ENCODE results near the gene MGLL. TPM values are rescaled to one million over a fixed set of nuclear protein-coding genes. Genes with fewer than 3 reads are reported as not detected.

MGLL gene
- total RNA-seq, 2 experiments from 2014 or later, result 3.4 to 5.0 TPM

GRCh38 chr3:127692501-127693335 lies 129.6 kb downstream of the MGLL start:
- H3K27ac Mint-ChIP-seq, result no peak overlapping the region
- H3K36me3 Mint-ChIP-seq, result no peaks in the 10 kb centered on the region
- no peak for ATAC-seq

GRCh38 chr3:127691974-127692373 lies 130.3 kb downstream of the MGLL start:
- Mint-ChIP-seq H3K4me3 (no peak overlapping the region), H3K4me1 (peaks cover 4% of the 10 kb centered on the region), H3K36me3 (no peaks in the 10 kb centered on the region), H3K27ac (no peak overlapping the region), H3K9me3 (ENCODE audit: low read depth) (no peaks in the 10 kb centered on the region), H3K27me3 (no peaks in the 10 kb centered on the region)
- CTCF ChIA-PET, result no interaction called here
- ATAC-seq, result no peak
- no peak for DNase-seq

More at GRCh38 chr3:127692501-127693335, 129.6 kb downstream of the MGLL start:
- Mint-ChIP-seq H3K4me1 (peaks cover 8% of the 10 kb centered on the region), H3K9me3 (ENCODE audit: low read depth) (no peaks in the 10 kb centered on the region), H3K4me3 (no peak overlapping the region), H3K27me3 (no peaks in the 10 kb centered on the region)
- CTCF ChIA-PET, result no interaction called here
- DNase-seq, result no peak

- no peaks in the 10 kb centered on the region for H3K4me1 Mint-ChIP-seq
- H3K9me3 Mint-ChIP-seq (ENCODE audit: low read depth), result no peaks in the 10 kb centered on the region
- no peaks in the 10 kb centered on the region for H3K27me3 Mint-ChIP-seq
- no peak overlapping the region for H3K27ac Mint-ChIP-seq
- H3K36me3 Mint-ChIP-seq, result no peaks in the 10 kb centered on the region
- no peak for DNase-seq
- no peak for ATAC-seq
- H3K4me3 Mint-ChIP-seq, result no peak overlapping the region
- CTCF ChIA-PET, result interaction anchor here (1.0 to 1.2 kb wide), 3 partner anchors 42 to 140 kb away, joined by 3 to 5 read pairs (median 4); partner anchors contain the start of gene MCM2
Observed at GRCh38 chr3:127691489-127691888, 130.8 kb downstream of the MGLL start.

- no peaks in the 10 kb centered on the region for H3K9me3 Mint-ChIP-seq (ENCODE audit: low read depth)
- H3K36me3 Mint-ChIP-seq, result no peaks in the 10 kb centered on the region
- DNase-seq (no peak), ATAC-seq (peak; percentile 52)
- CTCF ChIA-PET, result interaction anchor here (1.0 to 1.2 kb wide), 3 partner anchors 42 to 141 kb away, joined by 3 to 5 read pairs (median 4); partner anchors contain the start of gene MCM2
- H3K27ac Mint-ChIP-seq, result no peak overlapping the region
- H3K27me3 Mint-ChIP-seq, result no peaks in the 10 kb centered on the region
- H3K4me3 Mint-ChIP-seq, result no peak overlapping the region
- H3K4me1 Mint-ChIP-seq, result no peaks in the 10 kb centered on the region
Observed at GRCh38 chr3:127690823-127691452, 131.4 kb downstream of the MGLL start.

GRCh38 chr3:127690106-127690505 lies 132.2 kb downstream of the MGLL start:
- CTCF ChIA-PET, result no interaction called here
- H3K27me3 Mint-ChIP-seq, result no peaks in the 10 kb centered on the region

GRCh38 chr3:127689266-127689860 lies 133.0 kb downstream of the MGLL start:
- Mint-ChIP-seq H3K36me3 (no peaks in the 10 kb centered on the region), H3K4me3 (no peak overlapping the region), H3K27ac (no peak overlapping the region), H3K9me3 (ENCODE audit: low read depth) (no peaks in the 10 kb centered on the region), H3K27me3 (no peaks in the 10 kb centered on the region), H3K4me1 (no peaks in the 10 kb centered on the region)
- CTCF ChIA-PET, result interaction anchor here (0.9 to 1.5 kb wide), 2 partner anchors 38 to 143 kb away, joined by 3 to 4 read pairs; no protein-coding TSS in a partner anchor
- no peak for DNase-seq
- ATAC-seq, result no peak

More at GRCh38 chr3:127690106-127690505, 132.2 kb downstream of the MGLL start:
- Mint-ChIP-seq H3K9me3 (ENCODE audit: low read depth) (no peaks in the 10 kb centered on the region), H3K36me3 (no peaks in the 10 kb centered on the region), H3K27ac (no peak overlapping the region), H3K4me1 (no peaks in the 10 kb centered on the region), H3K4me3 (no peak overlapping the region)
- DNase-seq, result no peak
- no peak for ATAC-seq

- ATAC-seq (no peak), DNase-seq (no peak)
- H3K36me3 Mint-ChIP-seq, result no peaks in the 10 kb centered on the region
Observed at GRCh38 chr3:127688416-127689265, 133.7 kb downstream of the MGLL start.

GRCh38 chr3:127688022-127688415 lies 134.3 kb downstream of the MGLL start:
- no peak overlapping the region for H3K27ac Mint-ChIP-seq
- no peaks in the 10 kb centered on the region for H3K27me3 Mint-ChIP-seq
- DNase-seq (no peak), ATAC-seq (no peak)
- no peak overlapping the region for H3K4me3 Mint-ChIP-seq
- H3K9me3 Mint-ChIP-seq (ENCODE audit: low read depth), result no peaks in the 10 kb centered on the region
- CTCF ChIA-PET, result interaction anchor here (1.5 kb wide), 1 partner anchor 144 kb away, joined by 3 read pairs; no protein-coding TSS in a partner anchor
- H3K36me3 Mint-ChIP-seq, result no peaks in the 10 kb centered on the region
- peaks cover 3% of the 10 kb centered on the region for H3K4me1 Mint-ChIP-seq

More at GRCh38 chr3:127688416-127689265, 133.7 kb downstream of the MGLL start:
- Mint-ChIP-seq H3K4me1 (peaks cover under 1% of the 10 kb centered on the region), H3K9me3 (ENCODE audit: low read depth) (no peaks in the 10 kb centered on the region), H3K4me3 (no peak overlapping the region), H3K27ac (no peak overlapping the region), H3K27me3 (no peaks in the 10 kb centered on the region)
- CTCF ChIA-PET, result interaction anchor here (0.9 to 1.5 kb wide), 2 partner anchors 37 to 143 kb away, joined by 3 to 4 read pairs; no protein-coding TSS in a partner anchor

GRCh38 chr3:127687228-127687737 lies 135.0 kb downstream of the MGLL start:
- H3K36me3 Mint-ChIP-seq, result no peaks in the 10 kb centered on the region
- no peak for DNase-seq
- CTCF ChIA-PET, result no interaction called here
- ATAC-seq, result no peak
- H3K27me3 Mint-ChIP-seq, result no peaks in the 10 kb centered on the region
- no peak overlapping the region for H3K4me3 Mint-ChIP-seq
- H3K9me3 Mint-ChIP-seq (ENCODE audit: low read depth), result no peaks in the 10 kb centered on the region
- H3K4me1 Mint-ChIP-seq, result peaks cover 3% of the 10 kb centered on the region
- no peak overlapping the region for H3K27ac Mint-ChIP-seq

- H3K27ac Mint-ChIP-seq, result no peak overlapping the region
- no peak for ATAC-seq
- CTCF ChIA-PET, result no interaction called here
- no peaks in the 10 kb centered on the region for H3K27me3 Mint-ChIP-seq
- no peak for DNase-seq
- H3K9me3 Mint-ChIP-seq (ENCODE audit: low read depth), result no peaks in the 10 kb centered on the region
- H3K4me3 Mint-ChIP-seq, result no peak overlapping the region
- peaks cover 3% of the 10 kb centered on the region for H3K4me1 Mint-ChIP-seq
- H3K36me3 Mint-ChIP-seq, result no peaks in the 10 kb centered on the region
Observed at GRCh38 chr3:127686512-127686894, 135.8 kb downstream of the MGLL start.

- H3K9me3 Mint-ChIP-seq (ENCODE audit: low read depth), result no peaks in the 10 kb centered on the region
- DNase-seq (no peak), ATAC-seq (no peak)
- CTCF ChIA-PET, result no interaction called here
- H3K27ac Mint-ChIP-seq, result no peak overlapping the region
- H3K36me3 Mint-ChIP-seq, result no peaks in the 10 kb centered on the region
- peaks cover 3% of the 10 kb centered on the region for H3K4me1 Mint-ChIP-seq
- no peaks in the 10 kb centered on the region for H3K27me3 Mint-ChIP-seq
- no peak overlapping the region for H3K4me3 Mint-ChIP-seq
Observed at GRCh38 chr3:127685708-127686511, 136.4 kb downstream of the MGLL start.
